Activated naive CD8-positive, alpha-beta T cell treated with anti-CD3 and anti-CD28 coated beads, Interleukin-2, amount 10 ng/mL, durations not matched to agents 7 days and 5 days (primary cell): ENCODE measurements around the gene PPP1R12C. TPM values are rescaled to one million over a fixed set of nuclear protein-coding genes. Genes with fewer than 3 reads are reported as not detected.
"Not testable (repeated sequence)": the region's sequence is repeated elsewhere in the genome, so short reads cannot be mapped to it uniquely, and the experiment has no call there.

Experiments used
- ATAC-seq: fragments of 150-1000 bp; cut with Tn5 transposase; one replicate; pipeline ENCODE4 v1.10.0; 2021; ENCODE audit warnings: low read depth, moderate library complexity
- POLR2A ChIA-PET: fragments of 350-600 bp; sonication (Branson Sonifier 250); formaldehyde crosslinking; loops from one replicate; lab custom pipeline; 2021; ENCODE audit warnings: antibody characterized with exemption; lab: Charles Lee
- DNase-seq: peaks from one replicate; pipeline ENCODE4 v3.0.0; 2021
- H3K27ac Mint-ChIP-seq: one replicate; pipeline ENCODE4 v1.8.0; 2022; ENCODE audit warnings: mild to moderate bottlenecking, mixed read lengths
- H3K27me3 Mint-ChIP-seq: one replicate; pipeline ENCODE4 v1.8.0; 2022; ENCODE audit warnings: mild to moderate bottlenecking, moderate library complexity, mixed read lengths
- H3K36me3 Mint-ChIP-seq: one replicate; pipeline ENCODE4 v1.8.0; 2021; ENCODE audit warnings: mild to moderate bottlenecking, mixed read lengths
- H3K4me1 Mint-ChIP-seq: one replicate; pipeline ENCODE4 v1.8.0; 2021; ENCODE audit warnings: mixed read lengths
- H3K4me3 Mint-ChIP-seq: one replicate; pipeline ENCODE4 v1.8.0; 2022; ENCODE audit warnings: mild to moderate bottlenecking, moderate library complexity, mixed read lengths
- H3K9me3 Mint-ChIP-seq: one replicate; pipeline ENCODE4 v1.8.0; 2021; ENCODE audit warnings: mixed read lengths
- total RNA-seq, 2 experiments: library from RNA; stranded (reverse); gene quantifications; one replicate each; pipeline ENCODE4 v1.2.3, GENCODE V29; 2021

Gene PPP1R12C
- total RNA-seq, 2 experiments from 2014 or later: 147 to 157 TPM

DNA sequence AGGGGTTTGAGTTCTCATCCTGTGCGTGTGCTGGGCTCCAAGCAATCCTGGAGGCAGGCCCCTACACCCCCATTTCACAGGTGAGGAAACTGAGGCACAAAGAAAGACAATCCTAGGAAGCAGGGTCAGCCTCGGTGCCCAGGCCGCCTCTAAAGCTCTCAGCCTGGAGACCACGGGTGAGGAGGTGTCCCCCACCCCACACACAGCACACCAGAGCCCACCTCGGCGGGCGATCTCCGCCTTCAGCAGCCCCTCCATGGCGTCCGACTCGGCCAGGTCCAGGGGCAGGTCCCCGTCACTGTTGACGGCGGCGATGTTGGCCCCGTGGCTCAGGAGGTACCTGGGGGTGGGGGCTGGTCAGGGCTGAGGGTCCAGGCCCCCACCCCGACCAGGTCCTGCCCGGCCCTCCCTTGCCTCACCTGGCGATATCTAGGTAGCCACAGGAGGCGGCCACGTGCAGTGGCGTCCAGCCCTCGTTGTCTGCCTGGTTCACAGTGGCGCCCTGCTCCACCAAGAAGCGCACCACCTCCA is 5.1 kb downstream of the PPP1R12C start:
- ATAC-seq (no peak), DNase-seq (no peak)
- Mint-ChIP-seq H3K27ac (no peak overlapping the region), H3K27me3 (no peaks in the 10 kb centered on the region), H3K4me3 (no peak overlapping the region), H3K9me3 (no peaks in the 10 kb centered on the region), H3K36me3 (peaks cover 19% of the 10 kb centered on the region), H3K4me1 (peaks cover 14% of the 10 kb centered on the region)
- POLR2A ChIA-PET: no interaction called here

DNA sequence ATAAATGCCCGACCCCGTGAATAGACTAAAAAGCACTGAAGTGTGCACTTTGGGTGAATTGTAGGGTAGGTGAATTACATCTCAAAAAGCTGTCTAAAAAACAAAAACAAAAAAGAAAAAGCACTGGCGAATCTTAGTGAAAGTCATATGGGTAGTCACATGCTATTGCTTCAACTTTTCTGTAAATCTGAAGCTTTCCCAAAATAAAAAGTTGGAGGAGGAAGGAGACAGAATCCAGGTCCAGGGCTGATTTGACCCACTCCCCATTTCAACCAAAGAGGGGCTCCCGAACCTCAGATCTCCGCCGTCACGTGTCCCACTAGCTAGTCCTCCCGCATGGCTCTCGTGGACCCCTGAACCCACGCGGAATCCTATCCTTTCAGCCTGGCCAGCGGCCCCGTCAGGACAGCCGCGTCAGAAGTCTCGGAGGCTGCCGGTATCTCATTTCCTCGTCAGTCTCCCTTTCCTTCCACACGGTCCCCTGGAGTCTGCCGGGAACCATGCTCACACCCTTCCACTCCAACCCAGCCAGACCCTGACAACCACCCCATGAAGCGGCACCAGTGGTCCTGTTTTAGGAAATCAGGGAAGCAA is 6.1 kb downstream of the PPP1R12C start:
- POLR2A ChIA-PET: interaction anchor here (0.6 kb wide), 1 partner anchor 170 kb away, joined by 3 read pairs; no protein-coding TSS in a partner anchor
- Mint-ChIP-seq H3K27ac (no peak overlapping the region), H3K27me3 (no peaks in the 10 kb centered on the region), H3K4me1 (peaks cover 14% of the 10 kb centered on the region), H3K4me3 (no peak overlapping the region), H3K36me3 (peaks cover 23% of the 10 kb centered on the region), H3K9me3 (no peaks in the 10 kb centered on the region)
- DNase-seq (no peak), ATAC-seq (no peak)

DNA sequence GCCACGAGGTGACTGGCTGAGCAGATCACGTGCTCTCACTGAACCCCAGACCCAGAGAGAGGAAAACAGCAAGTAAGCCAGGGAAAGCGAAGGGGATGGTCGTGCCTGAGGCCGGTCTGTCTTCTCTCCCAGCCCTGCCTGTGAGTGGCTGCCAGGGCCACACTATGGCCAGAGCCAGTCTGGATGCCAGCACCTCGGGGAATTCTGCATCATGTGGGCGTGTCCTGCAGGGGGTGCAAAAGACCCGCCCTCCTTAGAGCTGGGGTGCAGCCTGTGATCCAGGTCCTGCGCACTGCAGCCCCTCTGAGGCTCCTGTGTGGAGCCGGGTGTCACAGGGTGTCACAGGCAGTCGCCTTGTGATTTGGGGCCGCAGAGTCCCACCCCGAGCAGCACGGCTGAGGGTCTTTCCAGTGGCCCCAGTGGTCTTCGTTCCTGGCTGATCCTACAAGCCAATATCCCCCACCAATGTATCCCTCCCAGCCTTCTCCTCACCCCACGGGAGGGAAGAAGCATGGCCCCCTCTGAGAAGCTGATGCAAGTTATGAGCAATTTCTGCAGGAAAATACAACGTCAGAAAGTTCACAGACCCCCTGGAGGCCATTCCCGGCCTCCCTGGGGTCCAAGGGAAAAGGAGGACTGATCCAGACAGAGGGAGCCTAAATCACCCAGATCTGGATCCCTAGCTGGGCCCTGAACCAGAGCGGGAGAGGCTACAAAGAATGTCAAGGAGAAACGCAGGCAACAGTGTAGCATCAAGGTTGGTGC is 7.7 kb downstream of the PPP1R12C start:
- DNase-seq: no peak
- H3K27me3 Mint-ChIP-seq: no peaks in the 10 kb centered on the region
- no peaks in the 10 kb centered on the region for H3K9me3 Mint-ChIP-seq
- H3K4me3 Mint-ChIP-seq: no peak overlapping the region
- H3K27ac Mint-ChIP-seq: no peak overlapping the region
- POLR2A ChIA-PET: no interaction called here
- peaks cover 28% of the 10 kb centered on the region for H3K36me3 Mint-ChIP-seq
- H3K4me1 Mint-ChIP-seq: peaks cover 3% of the 10 kb centered on the region
- no peak for ATAC-seq

DNA sequence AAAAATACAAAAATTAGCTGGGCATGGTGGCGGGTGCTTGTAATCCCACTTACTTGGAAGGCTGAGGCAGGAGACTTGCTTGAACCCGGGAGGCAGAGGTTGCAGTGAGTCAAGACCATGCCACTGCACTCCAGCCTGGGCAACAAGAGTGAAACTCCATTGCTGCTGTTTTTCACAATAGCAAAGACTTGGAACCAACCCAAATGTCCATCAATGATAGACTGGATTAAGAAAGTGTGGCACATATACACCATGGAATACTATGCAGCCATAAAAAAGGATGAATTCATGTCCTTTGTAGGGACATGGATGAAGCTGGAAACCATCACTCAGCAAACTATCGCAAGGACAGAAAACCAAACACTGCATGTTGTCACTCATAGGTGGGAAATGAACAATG is 10.2 kb downstream of the PPP1R12C start:
- H3K27me3 Mint-ChIP-seq, DNase-seq, H3K27ac Mint-ChIP-seq, H3K4me3 Mint-ChIP-seq, ATAC-seq, H3K4me1 Mint-ChIP-seq, H3K9me3 Mint-ChIP-seq: not testable (repeated sequence)
- POLR2A ChIA-PET: interaction anchor here (0.8 to 1.8 kb wide), 2 partner anchors 9 to 10 kb away, joined by 3 to 6 read pairs; partner anchors contain the start of gene PPP1R12C
- H3K36me3 Mint-ChIP-seq: peaks cover 41% of the 10 kb centered on the region

DNA sequence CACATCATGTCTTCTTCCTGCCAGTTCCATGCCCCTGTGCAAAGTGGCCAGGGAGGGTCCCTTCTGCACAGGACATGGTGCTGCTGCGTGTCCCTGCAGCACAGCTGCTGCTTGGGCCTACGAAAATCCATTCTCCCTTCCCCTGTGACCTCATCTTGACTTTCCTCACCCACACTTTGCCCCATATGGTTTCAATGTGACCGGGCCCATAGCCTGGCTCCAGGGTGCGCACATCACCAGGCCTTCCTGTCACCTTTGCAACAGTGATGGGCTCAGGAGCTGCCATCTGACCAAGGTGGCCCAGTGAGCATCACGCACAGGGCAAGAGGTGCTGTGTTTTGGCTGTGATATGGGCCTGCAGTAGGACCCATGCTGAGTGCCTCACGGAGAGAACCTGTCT is 10.8 kb downstream of the PPP1R12C start:
- no peak overlapping the region for H3K4me3 Mint-ChIP-seq
- POLR2A ChIA-PET: interaction anchor here (0.8 to 1.8 kb wide), 2 partner anchors 9 to 11 kb away, joined by 3 to 6 read pairs; partner anchors contain the start of gene PPP1R12C
- no peak overlapping the region for H3K27ac Mint-ChIP-seq
- DNase-seq (no peak), ATAC-seq (no peak)
- no peaks in the 10 kb centered on the region for H3K27me3 Mint-ChIP-seq
- H3K4me1 Mint-ChIP-seq: peaks cover 5% of the 10 kb centered on the region
- peaks cover 45% of the 10 kb centered on the region for H3K36me3 Mint-ChIP-seq
- H3K9me3 Mint-ChIP-seq: no peaks in the 10 kb centered on the region

DNA sequence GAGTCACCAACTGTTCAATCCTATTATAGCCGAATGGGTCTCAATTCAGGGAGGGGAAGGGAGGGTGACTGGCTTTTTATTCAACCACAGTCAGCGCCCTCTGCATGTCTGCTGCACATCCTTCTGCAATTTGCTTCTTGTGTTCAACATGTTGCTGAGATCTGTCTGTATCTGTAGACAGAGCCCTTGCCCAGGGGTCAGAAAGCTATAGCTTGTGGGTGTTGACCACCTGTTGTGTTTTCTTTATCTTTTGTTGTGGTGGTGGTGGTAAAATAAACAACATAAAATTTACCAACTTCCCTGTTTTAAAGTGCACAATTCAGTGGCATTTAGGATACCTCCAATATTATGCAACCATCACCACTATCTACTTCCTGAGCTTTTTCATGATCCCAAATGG is 12.2 kb downstream of the PPP1R12C start:
- POLR2A ChIA-PET: interaction anchor here (0.7 kb wide), 1 partner anchor 1041 kb away, joined by 6 read pairs; no protein-coding TSS in a partner anchor
- H3K9me3 Mint-ChIP-seq: no peaks in the 10 kb centered on the region
- no peak overlapping the region for H3K27ac Mint-ChIP-seq
- ATAC-seq: no peak
- H3K4me3 Mint-ChIP-seq: no peak overlapping the region
- no peaks in the 10 kb centered on the region for H3K27me3 Mint-ChIP-seq
- peaks cover 5% of the 10 kb centered on the region for H3K4me1 Mint-ChIP-seq
- peaks cover 42% of the 10 kb centered on the region for H3K36me3 Mint-ChIP-seq
- DNase-seq: no peak

DNA sequence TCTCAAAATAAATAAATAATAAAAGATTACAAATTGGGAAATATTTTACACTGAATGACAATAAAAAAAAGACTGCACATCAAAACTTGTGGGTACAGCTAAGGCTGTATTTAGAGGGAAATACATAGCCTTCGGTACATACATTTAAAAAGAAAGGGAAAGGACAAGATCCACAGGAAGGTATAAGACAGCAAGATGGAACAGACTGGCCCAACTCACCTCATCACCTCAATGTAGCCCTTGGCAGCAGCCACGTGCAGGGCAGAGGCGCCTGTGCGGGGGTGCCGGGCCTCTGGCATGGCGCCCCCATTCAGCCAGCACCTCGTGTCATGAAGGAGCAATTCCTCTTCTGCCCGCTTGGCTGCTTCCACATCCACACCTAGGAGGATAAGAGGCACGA is 14.2 kb downstream of the PPP1R12C start:
- Mint-ChIP-seq H3K4me1 (peaks cover 5% of the 10 kb centered on the region), H3K4me3 (no peak overlapping the region), H3K27ac (no peak overlapping the region), H3K9me3 (no peaks in the 10 kb centered on the region), H3K36me3 (peaks cover 31% of the 10 kb centered on the region), H3K27me3 (no peaks in the 10 kb centered on the region)
- no peak for ATAC-seq
- no peak for DNase-seq
- POLR2A ChIA-PET: no interaction called here

DNA sequence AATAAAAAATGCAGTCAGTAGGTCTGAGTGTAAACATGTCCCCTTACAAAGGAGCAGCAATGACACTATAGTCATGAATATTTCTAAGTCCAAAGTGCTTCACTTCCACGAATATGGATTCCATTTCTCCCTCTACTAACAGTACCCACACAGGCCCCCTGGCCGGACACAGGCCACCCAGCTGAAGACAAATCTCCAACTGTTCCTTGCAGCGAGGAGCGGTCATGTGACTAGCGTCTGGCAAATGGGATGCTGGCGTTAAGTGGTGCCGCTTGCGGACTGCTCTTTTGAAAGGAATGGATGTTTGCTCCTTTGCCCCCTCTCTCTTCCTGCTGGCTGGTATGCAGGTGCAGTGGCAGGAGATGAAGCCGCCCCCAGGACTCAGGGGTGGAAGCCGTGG is 16.2 kb downstream of the PPP1R12C start:
- Mint-ChIP-seq H3K4me3 (no peak overlapping the region), H3K9me3 (no peaks in the 10 kb centered on the region), H3K27ac (no peak overlapping the region), H3K4me1 (peaks cover 5% of the 10 kb centered on the region), H3K27me3 (no peaks in the 10 kb centered on the region), H3K36me3 (peaks cover 23% of the 10 kb centered on the region)
- POLR2A ChIA-PET: no interaction called here
- no peak for DNase-seq
- no peak for ATAC-seq

DNA sequence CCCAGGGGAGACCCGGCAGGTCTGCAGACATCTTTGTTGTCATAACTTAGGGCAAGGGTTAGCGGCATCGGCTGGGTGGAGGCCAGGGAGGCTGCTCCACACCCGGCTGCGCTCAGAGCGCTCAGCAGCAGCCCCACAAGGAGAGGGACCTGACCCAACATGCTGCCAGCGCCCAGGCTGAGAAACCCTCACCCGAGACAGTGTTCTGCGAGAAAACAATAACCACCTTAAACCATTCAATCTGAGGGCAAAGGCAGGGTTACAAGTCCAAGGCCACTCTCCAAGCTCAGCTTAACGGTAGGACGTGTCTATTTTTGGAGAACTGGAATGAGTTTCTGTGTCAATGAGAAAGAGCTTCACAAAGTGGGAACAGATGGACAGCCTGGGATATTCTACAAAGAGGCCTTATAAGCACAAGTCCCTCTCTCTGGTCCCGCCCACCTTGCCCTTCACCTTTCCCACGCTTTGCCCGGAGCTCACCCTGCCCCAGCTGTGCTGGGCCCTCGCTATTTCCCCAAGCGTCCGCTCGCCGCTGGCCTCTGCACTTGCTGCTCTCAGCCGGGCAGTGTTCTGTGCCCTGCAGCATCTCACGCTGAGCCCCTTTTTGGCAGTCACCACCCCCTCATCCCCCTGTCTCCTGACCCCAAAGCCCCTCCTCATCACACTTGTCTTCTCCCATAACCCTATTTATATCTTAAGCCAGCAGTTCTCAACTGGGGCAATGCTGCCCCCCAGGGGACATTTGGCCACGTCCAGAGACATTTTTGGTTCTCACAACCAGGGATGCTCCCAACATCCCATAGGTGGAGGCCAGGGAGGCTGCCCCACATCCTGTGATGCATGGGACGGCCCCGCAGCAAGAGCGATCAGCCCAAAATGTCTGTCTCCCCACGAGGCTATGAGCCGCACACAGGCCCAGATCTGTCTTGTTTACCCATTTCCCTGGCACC is 17.6 kb downstream of the PPP1R12C start:
- ATAC-seq: no peak
- no peak overlapping the region for H3K4me3 Mint-ChIP-seq
- DNase-seq: no peak
- H3K27me3 Mint-ChIP-seq: no peaks in the 10 kb centered on the region
- H3K4me1 Mint-ChIP-seq: peaks cover 2% of the 10 kb centered on the region
- POLR2A ChIA-PET: no interaction called here
- H3K36me3 Mint-ChIP-seq: peaks cover 19% of the 10 kb centered on the region
- no peaks in the 10 kb centered on the region for H3K9me3 Mint-ChIP-seq
- H3K27ac Mint-ChIP-seq: no peak overlapping the region

DNA sequence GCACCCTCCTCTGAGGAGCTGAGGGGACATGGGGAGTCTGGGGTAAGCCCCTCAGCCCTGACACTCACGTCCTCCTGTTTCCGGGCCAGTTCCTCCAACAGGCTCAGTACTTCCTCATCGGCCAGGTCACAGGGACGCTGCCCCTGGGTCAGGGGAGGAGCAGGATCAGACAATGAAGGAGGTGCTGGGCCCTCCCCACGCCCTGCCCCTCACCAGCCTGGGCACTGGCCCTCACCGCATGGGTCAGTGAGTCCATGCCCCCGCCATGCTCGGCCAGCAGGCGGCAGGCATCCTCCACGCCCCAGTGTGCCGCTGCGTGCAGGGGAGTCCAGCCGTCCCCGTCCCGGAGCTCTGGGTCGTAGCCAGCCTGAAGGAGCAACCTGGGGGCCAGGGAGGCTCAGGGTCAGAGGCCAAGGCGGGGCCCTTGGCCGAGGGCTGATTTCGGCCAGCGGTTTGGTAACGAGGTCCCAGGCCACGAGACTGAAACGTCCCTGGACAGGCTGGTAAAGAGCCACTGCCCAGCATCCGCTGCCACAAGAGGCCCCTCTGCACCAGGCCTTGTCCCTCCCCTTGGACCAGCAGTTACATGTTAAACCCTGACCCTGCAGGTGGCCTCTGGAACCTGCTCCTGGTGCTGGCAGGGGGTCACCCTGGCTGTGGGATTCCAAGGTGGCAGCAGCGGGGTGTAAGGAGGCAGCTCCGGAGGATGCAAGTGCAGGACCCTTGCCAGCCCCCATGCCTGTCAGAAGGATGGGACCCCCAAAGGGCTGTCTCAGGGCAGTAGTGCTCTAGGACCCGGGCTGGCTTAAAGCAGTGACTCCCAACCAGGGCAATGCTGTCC is 18.5 kb downstream of the PPP1R12C start:
- Mint-ChIP-seq H3K9me3 (no peaks in the 10 kb centered on the region), H3K36me3 (peaks cover 22% of the 10 kb centered on the region), H3K27me3 (no peaks in the 10 kb centered on the region), H3K27ac (no peak overlapping the region), H3K4me1 (peaks cover 2% of the 10 kb centered on the region), H3K4me3 (no peak overlapping the region)
- POLR2A ChIA-PET: no interaction called here
- ATAC-seq (no peak), DNase-seq (no peak)

DNA sequence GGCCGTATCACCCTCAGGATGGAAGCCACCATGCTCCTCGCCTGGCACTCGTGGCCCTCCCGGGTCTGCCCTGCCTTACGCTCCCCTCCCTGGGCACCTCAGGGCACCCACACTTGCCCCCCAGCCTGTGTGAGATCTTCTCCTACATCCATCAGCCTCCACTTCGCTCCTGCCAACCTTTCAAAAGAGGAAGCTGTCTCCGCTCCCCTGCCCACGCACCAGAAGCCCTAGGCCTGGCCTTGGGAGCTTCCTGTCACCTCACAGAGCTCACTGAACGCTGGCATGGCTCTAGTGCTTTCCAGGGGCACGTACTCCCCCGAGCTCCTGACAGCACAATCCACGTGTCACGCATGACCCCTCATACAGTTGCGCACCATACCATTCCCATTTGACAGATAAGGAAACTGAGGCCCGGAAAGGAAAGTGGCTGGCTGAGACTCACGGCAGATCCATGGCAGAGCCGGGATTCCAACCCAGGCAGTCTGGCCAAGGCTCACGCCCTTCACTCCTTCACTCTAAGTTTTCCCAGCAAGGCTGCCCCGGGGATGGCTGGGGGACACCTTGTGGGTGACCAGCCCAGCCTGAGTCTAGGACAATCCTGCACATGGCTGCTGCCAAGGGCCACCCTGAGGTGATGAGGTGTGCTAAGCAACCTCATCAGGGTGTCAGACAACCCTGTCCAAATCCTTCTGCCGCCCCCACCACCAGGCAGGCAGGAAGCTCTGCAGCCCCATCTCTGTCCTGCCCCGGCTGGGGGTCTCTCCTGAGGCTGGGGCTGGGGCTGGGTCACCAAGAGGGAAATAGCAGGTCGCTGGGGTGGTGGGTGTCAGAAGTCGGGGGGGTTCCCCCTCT is 19.3 kb downstream of the PPP1R12C start:
- ATAC-seq (no peak), DNase-seq (no peak)
- H3K9me3 Mint-ChIP-seq: no peaks in the 10 kb centered on the region
- peaks cover 18% of the 10 kb centered on the region for H3K36me3 Mint-ChIP-seq
- no peak overlapping the region for H3K4me3 Mint-ChIP-seq
- POLR2A ChIA-PET: no interaction called here
- H3K27ac Mint-ChIP-seq: no peak overlapping the region
- no peaks in the 10 kb centered on the region for H3K27me3 Mint-ChIP-seq
- H3K4me1 Mint-ChIP-seq: peaks cover 2% of the 10 kb centered on the region
